DOHH2 (cell line): ENCODE data around the gene FXYD4.

ENCODE experiments used
- CTCF ChIP-seq: fragments of 200-600 bp; sonication (generic); IDR thresholded peaks from one replicate; pipeline ENCODE4 v1.5.1; 2014; ENCODE audit warnings: antibody characterized with exemption, mild to moderate bottlenecking, low read depth, low read length; ENCODE audit not compliant: poor library complexity, severe bottlenecking
- EZH2phosphoT487 ChIP-seq: fragments of 200-600 bp; sonication (generic); IDR thresholded peaks from 2 replicates; pipeline ENCODE4 v1.6.1; 2017; ENCODE audit warnings: borderline replicate concordance, mild to moderate bottlenecking, antibody characterized with exemption, low read length, moderate library complexity, mixed read lengths

DNA sequence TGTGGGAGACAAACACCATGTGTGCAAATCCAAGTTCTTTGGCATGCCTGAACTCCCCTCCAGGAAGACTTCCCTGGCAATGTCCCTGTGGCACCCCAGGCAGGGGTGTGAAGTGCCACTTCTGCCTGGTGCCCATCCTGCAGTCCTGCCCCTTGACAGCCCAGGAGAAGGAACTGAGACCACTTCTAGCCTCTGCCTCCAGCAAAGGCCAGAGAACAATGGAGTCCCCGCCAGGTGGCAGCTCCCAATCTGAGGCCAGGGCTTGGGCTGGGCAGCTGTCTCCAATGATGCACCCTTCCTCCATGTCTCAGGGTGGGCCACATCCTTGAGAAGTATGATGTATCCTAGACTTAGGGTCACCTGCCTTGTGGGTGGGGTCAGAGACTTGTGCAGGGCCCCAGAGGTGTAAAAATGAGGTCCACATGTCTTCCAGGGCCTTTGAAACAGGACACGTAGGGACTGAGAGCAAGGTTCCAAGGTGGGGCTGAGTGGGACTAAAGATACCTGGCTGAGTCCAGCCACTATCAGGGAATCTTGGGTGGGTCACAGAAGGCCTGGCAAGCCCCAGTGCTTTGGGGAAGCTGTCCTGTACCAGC lies 5.5 kb downstream of the FXYD4 start:
- no peak for TF ChIP-seq CTCF
- no peak for TF ChIP-seq EZH2phosphoT487
